Astrocyte of the spinal cord (primary cell): ENCODE results near the gene FRMD4A.

Experiments used
- DNase-seq: peaks from one replicate; pipeline ENCODE4 v3.0.0; 2011; ENCODE audit warnings: low read depth, low spot score
- H3K4me3 ChIP-seq: 2 replicates; pipeline ENCODE4 v1.5.1; 2011; ENCODE audit warnings: low read depth, mild to moderate bottlenecking, low read length, moderate library complexity
- in situ Hi-C: cut with HindIII; loops from 2 replicates; pipeline ENCODE4 v1.10.0; 2017; ENCODE audit warnings: low sequenced_read_pairs
- TF ChIP-seq, protein P1 (sequence below): IDR thresholded peaks from 2 replicates; pipeline ENCODE4 v1.5.1; 2012; ENCODE audit warnings: low read depth, mild to moderate bottlenecking, low read length, inconsistent platforms

FRMD4A gene

DNA sequence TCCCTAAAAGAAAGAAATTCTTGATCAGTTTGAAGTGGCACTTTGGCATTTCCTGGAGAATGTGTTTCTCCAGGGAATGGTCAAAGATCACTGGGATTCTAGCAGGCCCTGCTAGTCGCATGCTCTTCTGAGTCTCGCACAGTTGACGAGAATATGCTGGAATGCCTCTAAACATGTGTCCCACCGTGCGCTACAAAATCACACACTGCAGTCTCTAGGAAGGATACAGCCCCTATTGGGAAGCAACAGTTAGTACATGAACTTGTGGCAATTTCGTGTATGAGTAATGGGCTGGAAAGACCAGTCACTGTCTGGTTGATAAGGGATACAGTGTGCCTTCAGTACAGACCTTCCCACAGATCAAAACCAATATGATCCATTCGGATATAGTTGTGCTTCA is 486.1 kb downstream of the FRMD4A start:
- in situ Hi-C loops = no loop called here
- no peak for DNase-seq
- H3K4me3 ChIP-seq = no peak overlapping the region
- TF ChIP-seq, protein P1, sequence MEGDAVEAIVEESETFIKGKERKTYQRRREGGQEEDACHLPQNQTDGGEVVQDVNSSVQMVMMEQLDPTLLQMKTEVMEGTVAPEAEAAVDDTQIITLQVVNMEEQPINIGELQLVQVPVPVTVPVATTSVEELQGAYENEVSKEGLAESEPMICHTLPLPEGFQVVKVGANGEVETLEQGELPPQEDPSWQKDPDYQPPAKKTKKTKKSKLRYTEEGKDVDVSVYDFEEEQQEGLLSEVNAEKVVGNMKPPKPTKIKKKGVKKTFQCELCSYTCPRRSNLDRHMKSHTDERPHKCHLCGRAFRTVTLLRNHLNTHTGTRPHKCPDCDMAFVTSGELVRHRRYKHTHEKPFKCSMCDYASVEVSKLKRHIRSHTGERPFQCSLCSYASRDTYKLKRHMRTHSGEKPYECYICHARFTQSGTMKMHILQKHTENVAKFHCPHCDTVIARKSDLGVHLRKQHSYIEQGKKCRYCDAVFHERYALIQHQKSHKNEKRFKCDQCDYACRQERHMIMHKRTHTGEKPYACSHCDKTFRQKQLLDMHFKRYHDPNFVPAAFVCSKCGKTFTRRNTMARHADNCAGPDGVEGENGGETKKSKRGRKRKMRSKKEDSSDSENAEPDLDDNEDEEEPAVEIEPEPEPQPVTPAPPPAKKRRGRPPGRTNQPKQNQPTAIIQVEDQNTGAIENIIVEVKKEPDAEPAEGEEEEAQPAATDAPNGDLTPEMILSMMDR = no peak

DNA sequence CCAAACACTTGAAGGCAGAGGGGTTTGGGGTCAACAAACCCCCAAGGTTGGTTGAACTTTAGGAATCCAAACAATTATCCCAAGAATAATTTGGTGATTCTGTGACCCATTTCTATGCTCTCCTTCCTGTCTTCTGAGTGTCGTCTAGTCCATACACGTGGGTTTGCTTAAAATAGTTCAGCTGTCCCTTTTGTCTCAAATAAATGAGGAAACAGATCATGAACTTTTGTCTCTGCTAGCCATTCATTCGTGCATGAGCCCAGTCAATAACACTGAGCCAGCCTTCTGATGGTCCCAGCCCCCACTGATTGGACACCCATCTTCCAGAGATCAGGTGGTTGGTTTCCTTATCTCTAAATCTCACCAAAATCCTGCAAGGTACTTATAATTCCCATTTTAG is 488.6 kb downstream of the FRMD4A start:
- DNase-seq = no peak
- H3K4me3 ChIP-seq = no peak overlapping the region
- in situ Hi-C loops = no loop called here
- TF ChIP-seq, protein P1 = no peak

DNA sequence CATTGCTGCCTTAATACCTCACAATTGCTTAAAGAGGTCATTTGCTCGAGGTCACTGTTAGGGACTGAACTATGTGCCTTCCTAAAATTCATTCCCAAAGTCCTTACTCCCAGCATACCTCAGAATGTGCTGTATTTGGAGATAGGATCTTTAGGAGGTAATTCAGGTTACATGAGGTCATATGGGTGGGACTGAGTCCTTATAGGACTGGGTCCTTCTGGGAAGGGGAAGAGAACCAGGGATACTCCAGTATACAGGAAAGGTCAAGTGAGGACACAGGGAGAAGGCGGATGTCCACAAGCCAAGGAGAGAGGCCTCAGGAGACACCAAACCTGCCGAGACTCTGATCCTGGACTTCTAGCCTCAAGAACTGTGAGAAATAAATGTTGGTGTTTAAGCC is 490.7 kb downstream of the FRMD4A start:
- TF ChIP-seq, protein P1 = no peak
- H3K4me3 ChIP-seq = no peak overlapping the region
- in situ Hi-C loops = no loop called here
- no peak for DNase-seq

DNA sequence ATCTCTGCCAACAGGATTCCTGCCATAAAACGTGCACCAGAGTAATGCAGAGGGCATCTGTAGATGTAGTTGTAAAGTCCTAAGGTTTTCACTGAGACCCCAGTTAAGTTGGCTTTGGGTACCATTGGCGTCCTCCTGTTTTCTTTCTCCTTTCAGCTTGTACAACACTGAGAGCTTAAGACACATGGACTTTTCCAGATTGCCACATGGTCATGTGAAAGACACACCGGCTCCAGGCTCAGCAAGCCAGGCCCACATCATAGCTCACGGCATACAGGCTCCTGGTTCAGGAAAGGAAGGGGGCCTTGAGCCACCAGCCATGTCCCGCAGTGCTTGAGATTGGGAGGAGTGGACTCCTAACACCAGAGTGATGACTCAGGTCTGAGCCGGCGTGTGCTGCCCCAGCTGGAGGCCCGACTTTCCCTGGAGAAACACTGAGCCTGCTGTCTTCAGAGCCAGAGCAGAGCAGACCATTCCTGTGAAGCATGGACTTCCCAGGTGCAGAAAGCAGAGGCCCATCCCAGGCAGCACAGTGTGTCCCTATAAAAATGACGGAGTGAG is 491.2 kb downstream of the FRMD4A start:
- in situ Hi-C loops = no loop called here
- DNase-seq = peak; percentile 94
- no peak overlapping the region for H3K4me3 ChIP-seq
- TF ChIP-seq, protein P1 = no peak

DNA sequence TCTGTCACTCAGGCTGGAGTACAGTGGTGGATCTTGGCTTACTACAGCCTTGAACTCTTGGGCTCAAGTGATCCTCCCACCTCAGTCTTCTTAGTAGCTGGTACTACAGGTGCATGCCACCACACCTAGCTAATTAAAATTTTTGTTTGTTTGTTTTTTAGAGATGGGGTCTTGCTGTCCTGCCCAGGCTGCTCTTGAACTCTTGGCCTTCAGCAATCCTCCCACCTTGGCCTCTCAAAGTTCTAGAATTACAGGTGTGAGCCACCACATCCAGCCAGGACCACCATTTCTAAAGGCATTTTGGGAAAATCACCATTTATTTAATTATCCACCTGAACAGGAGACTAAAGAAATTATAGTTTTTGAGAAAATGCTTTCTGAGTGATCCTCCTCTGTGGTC is 491.7 kb downstream of the FRMD4A start:
- in situ Hi-C loops = no loop called here
- no peak overlapping the region for H3K4me3 ChIP-seq
- no peak for DNase-seq
- TF ChIP-seq, protein P1 = no peak

DNA sequence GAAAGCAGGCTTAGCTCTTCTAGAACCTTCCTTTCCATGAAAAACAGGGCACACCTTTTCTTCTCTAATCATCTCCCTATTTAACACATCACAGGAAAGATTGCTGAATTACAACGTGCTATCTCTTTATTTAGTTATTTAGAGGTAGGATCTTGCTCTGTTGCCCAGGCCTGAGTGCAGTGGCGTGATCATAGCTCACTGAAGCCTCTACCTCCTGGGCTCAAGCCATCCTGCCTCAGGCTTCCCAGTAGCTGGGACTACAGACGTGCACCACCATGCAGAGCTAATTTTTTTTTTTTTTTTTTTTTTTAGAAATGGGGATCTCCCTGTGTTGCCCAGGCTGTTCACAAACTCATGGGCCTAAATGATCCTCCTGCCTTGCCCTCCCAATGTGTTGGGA is 492.8 kb downstream of the FRMD4A start:
- in situ Hi-C loops = no loop called here

More for the DNA sequence above, 492.8 kb downstream of the FRMD4A start:
- TF ChIP-seq, protein P1 = no peak
- no peak overlapping the region for H3K4me3 ChIP-seq
- no peak for DNase-seq
